ENCODE measurements around the gene TMEM37.

The TMEM37 gene

GRCh38 chr2:119438726-119439284, 7.2 kb downstream of the TMEM37 start:
- H3K9me3 Mint-ChIP-seq, result no peaks in the 10 kb centered on the region
- H3K4me3 Mint-ChIP-seq, result no peak overlapping the region
- peak overlapping the region; percentile 50 to 90 (median 60) for H3K27ac Mint-ChIP-seq
- peaks cover 4% of the 10 kb centered on the region for H3K27me3 Mint-ChIP-seq (ENCODE audit: low read depth)
- peaks cover 34% of the 10 kb centered on the region for H3K4me1 Mint-ChIP-seq
- no peak for TF ChIP-seq CTCF (IDR thresholded peaks at IDR 0.05; ENCODE audit: unreplicated experiment in 3 of 3)
- H3K36me3 Mint-ChIP-seq (ENCODE audit: low read depth), result peaks cover 23% of the 10 kb centered on the region

GRCh38 chr2:119439574-119440500, 8.2 kb downstream of the TMEM37 start:
- H3K36me3 Mint-ChIP-seq (ENCODE audit: low read depth), result peaks cover 23% of the 10 kb centered on the region
- no peaks in the 10 kb centered on the region for H3K9me3 Mint-ChIP-seq
- peak overlapping the region in 1 of 3 experiments; percentile 16 for H3K4me3 Mint-ChIP-seq
- no peak for TF ChIP-seq CTCF (IDR thresholded peaks at IDR 0.05; ENCODE audit: unreplicated experiment in 3 of 3)
- H3K4me1 Mint-ChIP-seq, result peaks cover 23% of the 10 kb centered on the region
- H3K27me3 Mint-ChIP-seq (ENCODE audit: low read depth), result peaks cover 4% of the 10 kb centered on the region
- peak overlapping the region; percentile 35 to 90 (median 74) for H3K27ac Mint-ChIP-seq

GRCh38 chr2:119440501-119440870, 8.8 kb downstream of the TMEM37 start:
- H3K9me3 Mint-ChIP-seq, result no peaks in the 10 kb centered on the region
- no peak overlapping the region for H3K4me3 Mint-ChIP-seq
- no peak for TF ChIP-seq CTCF (IDR thresholded peaks at IDR 0.05; ENCODE audit: unreplicated experiment in 3 of 3)
- peaks cover 17% of the 10 kb centered on the region for H3K4me1 Mint-ChIP-seq
- peaks cover 2% of the 10 kb centered on the region for H3K27me3 Mint-ChIP-seq (ENCODE audit: low read depth)
- peaks cover 22% of the 10 kb centered on the region for H3K36me3 Mint-ChIP-seq (ENCODE audit: low read depth)
- peak overlapping the region; percentile 27 to 84 (median 62) for H3K27ac Mint-ChIP-seq

GRCh38 chr2:119440873-119441272, 9.2 kb downstream of the TMEM37 start:
- peak overlapping the region in 2 of 3 experiments; percentile 27 to 49 for H3K27ac Mint-ChIP-seq
- H3K4me1 Mint-ChIP-seq, result peaks cover 13% of the 10 kb centered on the region
- TF ChIP-seq CTCF (IDR thresholded peaks at IDR 0.05; ENCODE audit: unreplicated experiment in 3 of 3), result no peak
- peaks cover 19% of the 10 kb centered on the region for H3K36me3 Mint-ChIP-seq (ENCODE audit: low read depth)
- H3K27me3 Mint-ChIP-seq (ENCODE audit: low read depth), result no peaks in the 10 kb centered on the region
- no peak overlapping the region for H3K4me3 Mint-ChIP-seq
- no peaks in the 10 kb centered on the region for H3K9me3 Mint-ChIP-seq

GRCh38 chr2:119441376-119442225, 9.9 kb downstream of the TMEM37 start:
- H3K4me1 Mint-ChIP-seq, result peaks cover 7% of the 10 kb centered on the region
- H3K27ac Mint-ChIP-seq, result peak overlapping the region in 1 of 3 experiments; percentile 49
- TF ChIP-seq CTCF (IDR thresholded peaks at IDR 0.05; ENCODE audit: unreplicated experiment in 3 of 3), result no peak
- H3K4me3 Mint-ChIP-seq, result no peak overlapping the region
- H3K27me3 Mint-ChIP-seq (ENCODE audit: low read depth), result no peaks in the 10 kb centered on the region
- no peaks in the 10 kb centered on the region for H3K9me3 Mint-ChIP-seq
- peaks cover 13% of the 10 kb centered on the region for H3K36me3 Mint-ChIP-seq (ENCODE audit: low read depth)
